Left ventricle myocardium inferior (tissue), 1 donor: ENCODE data around the gene EEF1AKMT4. TPM values are rescaled to one million over a fixed set of nuclear protein-coding genes. Genes with fewer than 3 reads are reported as not detected.

Experiments
- DNase-seq: peaks from one replicate; pipeline ENCODE4 v3.0.0-alpha.2; 2020
- H3K27ac ChIP-seq: fragments of 200-600 bp; replicated peaks from 2 replicates; pipeline ENCODE4 v1.8.0; 2021
- H3K27me3 ChIP-seq: fragments of 200-600 bp; 2 replicates; pipeline ENCODE4 v1.8.0; 2021; ENCODE audit warnings: low read depth
- H3K36me3 ChIP-seq: fragments of 200-600 bp; 2 replicates; pipeline ENCODE4 v1.8.0; 2021
- H3K4me1 ChIP-seq: fragments of 200-600 bp; 2 replicates; pipeline ENCODE4 v1.8.0; 2021
- H3K4me3 ChIP-seq: fragments of 200-600 bp; 2 replicates; pipeline ENCODE4 v1.8.0; 2021; ENCODE audit warnings: mild to moderate bottlenecking, moderate library complexity
- H3K9me3 ChIP-seq: fragments of 200-600 bp; replicated peaks from 2 replicates; pipeline ENCODE4 v1.8.0; 2021
- intact Hi-C: fragments of 100-400 bp; cut with micrococcal nuclease; formaldehyde crosslinking; loops from one replicate; pipeline ENCODE4 v1.11.0; 2022
- total RNA-seq: library from RNA; stranded (reverse); fragmentation: NEBNext Ultra II Directional; extraction: Animal tissue kit (Norgen Biotek cat#: 25700); gene quantifications from one replicate; pipeline ENCODE4 v1.2.1, GENCODE V29; 2021
- TF ChIP-seq, protein P1 (sequence below): fragments of 200-600 bp; IDR thresholded peaks from 2 replicates; pipeline ENCODE4 v1.8.0; 2021; ENCODE audit warnings: antibody characterized with exemption, mild to moderate bottlenecking, borderline replicate concordance
- donor health status: DM: no; HTN: yes; CAD: no; lungs with severe emphysema.

The EEF1AKMT4 gene
- total RNA-seq, 1 donor from 2014 or later = 1.6 TPM

DNA sequence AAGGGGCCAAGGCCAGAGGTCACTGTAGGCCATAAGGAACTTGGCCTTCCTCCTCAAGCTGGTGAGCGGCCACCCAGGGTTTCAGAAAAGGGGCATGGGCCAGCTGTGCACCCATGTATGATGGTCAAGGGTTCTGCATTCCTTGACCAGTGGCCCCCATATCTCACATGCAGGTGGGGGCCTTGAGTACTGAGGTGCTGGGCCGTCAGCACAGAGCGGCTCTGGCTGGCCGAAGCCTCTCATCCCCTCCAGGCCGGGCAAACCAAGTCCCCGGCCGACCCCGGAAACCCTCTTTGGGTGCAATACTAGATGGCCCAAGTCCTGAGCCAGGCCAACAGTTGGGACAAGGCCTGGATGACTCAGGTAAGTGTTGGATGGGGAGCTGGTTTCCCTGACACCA lies 10.3 kb upstream of the EEF1AKMT4 start:
- H3K27me3 ChIP-seq = peaks cover 36% of the 10 kb centered on the region
- peaks cover 8% of the 10 kb centered on the region for H3K4me1 ChIP-seq
- no peak overlapping the region for H3K4me3 ChIP-seq
- DNase-seq = no peak
- H3K27ac ChIP-seq = no peak overlapping the region
- intact Hi-C loops = no loop called here
- TF ChIP-seq, protein P1, sequence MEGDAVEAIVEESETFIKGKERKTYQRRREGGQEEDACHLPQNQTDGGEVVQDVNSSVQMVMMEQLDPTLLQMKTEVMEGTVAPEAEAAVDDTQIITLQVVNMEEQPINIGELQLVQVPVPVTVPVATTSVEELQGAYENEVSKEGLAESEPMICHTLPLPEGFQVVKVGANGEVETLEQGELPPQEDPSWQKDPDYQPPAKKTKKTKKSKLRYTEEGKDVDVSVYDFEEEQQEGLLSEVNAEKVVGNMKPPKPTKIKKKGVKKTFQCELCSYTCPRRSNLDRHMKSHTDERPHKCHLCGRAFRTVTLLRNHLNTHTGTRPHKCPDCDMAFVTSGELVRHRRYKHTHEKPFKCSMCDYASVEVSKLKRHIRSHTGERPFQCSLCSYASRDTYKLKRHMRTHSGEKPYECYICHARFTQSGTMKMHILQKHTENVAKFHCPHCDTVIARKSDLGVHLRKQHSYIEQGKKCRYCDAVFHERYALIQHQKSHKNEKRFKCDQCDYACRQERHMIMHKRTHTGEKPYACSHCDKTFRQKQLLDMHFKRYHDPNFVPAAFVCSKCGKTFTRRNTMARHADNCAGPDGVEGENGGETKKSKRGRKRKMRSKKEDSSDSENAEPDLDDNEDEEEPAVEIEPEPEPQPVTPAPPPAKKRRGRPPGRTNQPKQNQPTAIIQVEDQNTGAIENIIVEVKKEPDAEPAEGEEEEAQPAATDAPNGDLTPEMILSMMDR = no peak
- no peaks in the 10 kb centered on the region for H3K9me3 ChIP-seq
- peaks cover 23% of the 10 kb centered on the region for H3K36me3 ChIP-seq

DNA sequence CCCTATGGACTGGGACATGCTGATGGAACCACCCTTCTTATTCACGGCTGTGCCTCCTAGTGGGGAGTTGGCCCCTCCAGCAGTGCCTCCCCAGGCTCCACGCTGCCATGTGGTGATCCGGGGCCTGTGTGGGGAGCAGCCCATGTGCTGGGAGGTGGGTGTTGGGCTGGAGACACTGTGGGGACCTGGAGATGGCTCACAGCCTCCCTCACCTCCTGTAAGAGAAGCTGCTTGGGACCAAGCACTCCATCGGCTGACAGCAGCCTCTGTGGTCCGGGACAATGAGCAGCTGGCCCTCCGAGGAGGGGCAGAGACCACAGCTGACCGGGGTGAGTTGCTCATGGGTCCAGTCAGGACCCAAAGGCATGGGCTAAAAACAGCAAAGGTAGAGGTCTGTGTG lies 9.8 kb upstream of the EEF1AKMT4 start:
- no peak for DNase-seq
- Histone ChIP-seq H3K9me3 (no peaks in the 10 kb centered on the region), H3K4me1 (peaks cover 8% of the 10 kb centered on the region), H3K27ac (no peak overlapping the region), H3K4me3 (no peak overlapping the region), H3K27me3 (peaks cover 31% of the 10 kb centered on the region), H3K36me3 (peaks cover 27% of the 10 kb centered on the region)
- intact Hi-C loops = loop anchor here (10.0 kb wide), 1 partner anchor 55 kb away; the partner anchor contains the start of gene ABCF3
- TF ChIP-seq, protein P1 = no peak

DNA sequence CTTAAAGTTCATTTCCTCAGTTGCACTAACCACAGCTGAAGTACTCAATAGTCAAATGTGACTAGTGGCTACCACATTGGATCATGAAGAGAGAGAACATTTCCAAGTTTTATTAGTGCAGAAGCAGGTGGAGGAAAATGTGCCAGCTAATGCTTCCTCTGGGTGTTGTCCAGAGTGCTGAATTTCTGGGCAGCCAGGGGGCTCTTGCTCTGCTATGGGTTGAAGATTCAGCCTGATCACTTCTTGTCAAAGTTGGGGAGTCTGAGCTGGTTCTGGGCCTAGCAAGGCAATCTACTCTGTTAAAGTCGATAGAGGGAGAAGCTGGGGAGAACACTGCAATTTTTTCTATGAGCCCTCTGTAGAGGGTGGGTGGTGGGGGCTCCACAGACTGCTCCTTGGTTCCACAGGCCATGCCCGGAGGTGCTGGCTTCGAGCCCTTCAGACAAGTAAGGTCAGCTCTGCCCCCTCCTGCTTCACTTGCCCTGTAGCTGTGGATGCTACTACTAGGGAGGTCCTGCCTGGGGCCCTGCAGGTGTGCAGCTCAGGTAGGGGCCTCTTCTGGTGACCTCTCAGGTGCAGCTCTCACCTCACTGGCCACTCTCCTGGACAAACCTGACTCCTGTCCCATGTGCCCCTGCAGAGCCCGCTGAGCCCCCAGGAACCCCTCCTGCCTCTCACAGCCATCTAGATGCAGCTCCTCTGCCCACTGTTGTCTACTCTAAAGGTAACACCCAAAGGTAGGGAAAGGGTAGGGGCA lies 8.9 kb upstream of the EEF1AKMT4 start:
- Histone ChIP-seq H3K27me3 (peaks cover 25% of the 10 kb centered on the region), H3K9me3 (no peaks in the 10 kb centered on the region), H3K27ac (no peak overlapping the region), H3K4me1 (peaks cover 8% of the 10 kb centered on the region), H3K36me3 (peaks cover 36% of the 10 kb centered on the region), H3K4me3 (no peak overlapping the region)
- TF ChIP-seq, protein P1 = no peak
- no peak for DNase-seq
- intact Hi-C loops = loop anchor here (10.0 kb wide), 1 partner anchor 56 kb away; the partner anchor contains the start of gene ABCF3

DNA sequence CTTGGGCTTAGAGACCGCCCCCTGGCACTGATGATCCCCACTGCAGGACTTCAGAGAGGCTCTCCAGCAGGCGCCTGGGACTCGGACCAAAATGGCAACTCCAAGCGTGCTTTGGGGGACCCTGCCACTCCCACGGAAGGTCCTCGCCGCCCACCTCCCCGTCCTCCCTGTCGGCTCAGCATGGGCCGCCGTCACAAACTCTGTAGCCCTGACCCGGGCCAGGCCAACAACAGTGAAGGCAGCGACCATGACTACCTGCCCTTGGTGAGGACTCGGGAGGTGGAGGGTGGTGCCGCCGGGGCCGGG lies 8.4 kb upstream of the EEF1AKMT4 start:
- Histone ChIP-seq H3K4me1 (peaks cover 8% of the 10 kb centered on the region), H3K27ac (no peak overlapping the region), H3K9me3 (no peaks in the 10 kb centered on the region), H3K36me3 (peaks cover 37% of the 10 kb centered on the region), H3K27me3 (peaks cover 22% of the 10 kb centered on the region), H3K4me3 (no peak overlapping the region)
- TF ChIP-seq, protein P1 = no peak
- intact Hi-C loops = loop anchor here (10.0 kb wide), 1 partner anchor 56 kb away; the partner anchor contains the start of gene ABCF3
- no peak for DNase-seq

DNA sequence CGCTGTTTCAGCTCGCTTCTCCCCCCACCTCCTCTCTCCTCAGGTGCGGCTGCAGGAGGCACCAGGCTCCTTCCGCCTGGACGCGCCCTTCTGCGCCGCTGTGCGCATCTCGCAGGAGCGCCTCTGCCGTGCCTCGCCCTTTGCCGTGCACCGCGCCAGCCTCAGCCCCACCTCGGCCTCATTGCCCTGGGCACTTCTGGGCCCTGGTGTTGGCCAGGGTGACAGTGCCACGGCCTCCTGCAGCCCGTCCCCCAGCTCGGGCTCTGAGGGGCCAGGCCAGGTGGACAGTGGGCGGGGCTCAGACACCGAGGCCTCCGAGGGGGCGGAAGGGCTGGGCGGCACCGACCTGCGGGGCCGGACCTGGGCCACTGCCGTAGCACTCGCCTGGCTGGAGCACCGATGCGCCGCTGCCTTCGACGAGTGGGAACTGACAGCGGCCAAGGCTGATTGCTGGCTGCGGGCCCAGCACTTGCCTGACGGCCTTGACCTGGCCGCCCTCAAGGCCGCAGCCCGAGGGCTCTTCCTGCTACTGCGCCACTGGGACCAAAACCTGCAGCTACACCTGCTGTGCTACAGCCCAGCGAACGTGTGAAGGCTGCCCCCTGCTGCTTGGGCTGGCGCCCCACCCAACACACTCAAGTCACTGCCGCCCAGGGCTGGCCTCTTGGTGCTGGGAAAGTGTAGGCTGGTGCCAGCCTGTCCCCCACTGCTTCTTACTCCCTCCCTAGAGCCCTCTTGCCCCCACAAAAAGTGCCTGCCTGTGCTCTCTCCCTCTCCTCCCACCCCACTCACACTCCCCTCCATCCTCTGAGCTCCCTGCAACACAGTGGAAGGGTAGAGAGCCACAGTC lies 7.8 kb upstream of the EEF1AKMT4 start:
- H3K27ac ChIP-seq = no peak overlapping the region
- H3K4me1 ChIP-seq = peaks cover 8% of the 10 kb centered on the region
- peak overlapping the region; percentile 19 for H3K4me3 ChIP-seq
- TF ChIP-seq, protein P1 = peak; percentile 65
- H3K36me3 ChIP-seq = peaks cover 37% of the 10 kb centered on the region
- peaks cover 16% of the 10 kb centered on the region for H3K27me3 ChIP-seq
- DNase-seq = peak; percentile 45
- intact Hi-C loops = loop anchor here (10.0 kb wide), 1 partner anchor 57 kb away; the partner anchor contains the start of gene ABCF3
- H3K9me3 ChIP-seq = no peaks in the 10 kb centered on the region
